Right lobe of liver (tissue), 4 donors: ENCODE data around the gene TBXAS1.

ENCODE experiments used
- POLR2A ChIP-seq: fragments of 450-650 bp; IDR thresholded peaks from one replicate; pipeline ENCODE4 v1.6.1; 2017; ENCODE audit warnings: antibody characterized with exemption, mild to moderate bottlenecking
- TF ChIP-seq, protein P1 (sequence below), 4 donors: fragments of 200-600 bp in 3 of 4; fragments of 450-650 bp in 1 of 4; IDR thresholded peaks; one replicate each; pipeline versions ENCODE4 v1.5.1 to v1.8.0; 2016 to 2022; ENCODE audit warnings: antibody characterized with exemption in 4 of 4, mild to moderate bottlenecking in 2 of 4
- donor health status: DM: no; HTN: no; CAD: no.
- donor health status: DM: no; HTN: no; CAD: no.
- donor health status: DM: no; HTN: yes; CAD: no.

DNA sequence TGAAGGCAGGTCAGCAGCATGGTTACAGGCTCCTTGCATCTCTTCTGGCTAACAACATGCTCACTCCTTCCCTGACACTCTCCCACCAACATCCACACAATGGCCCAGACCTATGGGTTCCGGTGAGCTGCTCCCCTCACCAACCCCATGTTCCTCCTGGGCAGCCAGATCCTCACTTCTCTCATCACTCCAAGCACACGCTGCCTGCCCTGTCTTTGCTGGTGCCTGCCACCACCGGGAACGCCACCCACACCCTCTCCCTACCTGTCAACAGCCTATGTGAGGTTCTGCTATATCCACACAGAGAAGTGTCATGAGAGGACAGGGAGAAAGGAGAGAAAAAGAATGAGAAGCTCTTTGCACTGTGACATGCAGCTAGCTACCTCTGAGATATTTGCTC, 219.1 kb downstream of the TBXAS1 start:
- TF ChIP-seq, protein P1, sequence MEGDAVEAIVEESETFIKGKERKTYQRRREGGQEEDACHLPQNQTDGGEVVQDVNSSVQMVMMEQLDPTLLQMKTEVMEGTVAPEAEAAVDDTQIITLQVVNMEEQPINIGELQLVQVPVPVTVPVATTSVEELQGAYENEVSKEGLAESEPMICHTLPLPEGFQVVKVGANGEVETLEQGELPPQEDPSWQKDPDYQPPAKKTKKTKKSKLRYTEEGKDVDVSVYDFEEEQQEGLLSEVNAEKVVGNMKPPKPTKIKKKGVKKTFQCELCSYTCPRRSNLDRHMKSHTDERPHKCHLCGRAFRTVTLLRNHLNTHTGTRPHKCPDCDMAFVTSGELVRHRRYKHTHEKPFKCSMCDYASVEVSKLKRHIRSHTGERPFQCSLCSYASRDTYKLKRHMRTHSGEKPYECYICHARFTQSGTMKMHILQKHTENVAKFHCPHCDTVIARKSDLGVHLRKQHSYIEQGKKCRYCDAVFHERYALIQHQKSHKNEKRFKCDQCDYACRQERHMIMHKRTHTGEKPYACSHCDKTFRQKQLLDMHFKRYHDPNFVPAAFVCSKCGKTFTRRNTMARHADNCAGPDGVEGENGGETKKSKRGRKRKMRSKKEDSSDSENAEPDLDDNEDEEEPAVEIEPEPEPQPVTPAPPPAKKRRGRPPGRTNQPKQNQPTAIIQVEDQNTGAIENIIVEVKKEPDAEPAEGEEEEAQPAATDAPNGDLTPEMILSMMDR (IDR thresholded peaks at IDR 0.05): no peak
- TF ChIP-seq POLR2A: no peak
